Stimulated activated CD8-positive, alpha-beta memory T cell treated with anti-CD3 and anti-CD28 coated beads, Interleukin-15, amount 100 ng/mL, for 1 hour (primary cell): ENCODE results near the gene C5orf63.
A peak's percentile ranks its signal among the peaks of the same experiment; 100 is the strongest.
"Not testable (repeated sequence)": the region's sequence is repeated elsewhere in the genome, so short reads cannot be mapped to it uniquely, and the experiment has no call there.

Experiments used
- DNase-seq: peaks from one replicate; pipeline ENCODE4 v3.0.0-alpha.2; 2020; ENCODE audit warnings: low read depth

The C5orf63 gene

GRCh38 chr5:127031147-127031862 lies 42.0 kb downstream of the C5orf63 start:
- no peak for DNase-seq

DNA sequence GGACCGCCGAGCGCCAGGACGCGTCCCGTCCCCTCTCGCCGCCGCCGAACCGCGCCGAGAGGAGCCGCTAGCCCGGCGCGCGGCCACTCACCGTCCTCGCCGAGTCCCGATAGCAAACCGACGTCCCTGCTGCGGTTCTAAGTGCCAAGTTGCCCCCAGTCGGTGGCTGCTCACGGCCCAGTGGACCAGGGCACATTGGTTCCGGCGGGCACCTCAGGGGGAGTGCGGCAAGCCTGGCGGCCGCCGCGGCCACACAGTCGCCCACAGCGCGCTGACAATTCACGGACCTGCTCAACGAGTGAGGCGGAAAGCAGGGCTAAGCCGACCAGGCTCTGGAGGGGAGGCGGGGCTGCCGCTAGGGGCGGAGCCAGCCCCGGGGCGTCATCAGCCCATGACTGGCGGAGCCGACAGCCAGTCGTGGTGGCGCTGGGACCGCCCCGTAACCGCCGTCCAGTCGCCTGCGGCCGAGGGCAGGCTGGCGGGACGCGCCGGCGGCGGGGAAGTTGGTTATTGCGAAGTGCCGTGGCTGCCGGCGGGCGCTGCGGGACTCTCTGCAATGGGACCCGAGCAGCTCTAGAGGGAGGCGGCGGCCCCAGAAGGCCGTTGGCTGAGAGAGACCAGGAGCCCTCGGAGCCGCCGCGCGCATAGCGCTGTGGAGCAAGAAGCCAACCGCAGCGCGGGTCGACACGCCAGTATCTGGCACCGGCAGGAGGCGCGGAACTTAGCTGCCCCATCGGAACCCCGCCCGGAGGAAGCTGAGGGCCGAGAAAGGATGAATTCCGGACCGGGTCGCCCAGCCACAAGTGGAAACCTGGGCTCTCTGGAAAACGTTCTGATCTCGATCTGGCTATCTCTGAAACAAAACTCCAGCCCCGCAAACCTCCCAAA lies 42.8 kb downstream of the C5orf63 start, which contains the start of gene MARCHF3:
Gene MARCHF3, minus strand, starts transcription at position 300 of the 888 bp plus-strand sequence. CDS start 112,387 bp downstream, outside the sequence.
- peak; percentile 78 for DNase-seq

- no peak for DNase-seq
Measured at GRCh38 chr5:127029581-127030258, 43.6 kb downstream of the C5orf63 start.

DNA sequence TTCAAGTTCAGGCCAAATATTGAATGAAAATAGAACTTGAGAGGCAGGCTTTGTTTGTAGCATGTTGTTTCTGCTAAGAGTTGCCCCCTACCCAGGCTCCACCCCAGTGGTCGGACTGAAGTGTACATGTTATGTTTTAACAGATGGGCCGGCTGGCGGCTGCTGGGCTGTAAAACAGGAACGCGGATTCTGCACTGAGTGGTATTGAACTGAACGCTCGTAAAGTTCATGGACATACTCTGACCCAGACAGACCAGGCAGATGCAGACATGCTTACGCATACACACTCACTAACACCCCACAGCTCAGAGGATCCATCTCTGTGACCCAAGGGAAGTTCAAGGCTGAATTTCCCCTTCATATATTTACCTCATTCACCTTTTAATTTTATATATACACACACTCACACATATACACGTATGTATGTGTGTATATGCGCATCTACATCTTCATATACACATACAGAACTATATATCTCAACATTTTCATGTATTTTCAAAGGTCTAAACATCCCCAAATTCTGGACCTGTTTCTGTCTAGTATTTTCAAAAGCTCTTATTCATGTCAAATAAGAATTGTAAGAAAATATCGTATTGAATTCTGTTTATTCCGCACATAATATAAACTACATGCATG lies 44.4 kb downstream of the C5orf63 start:
- no peak for DNase-seq

DNA sequence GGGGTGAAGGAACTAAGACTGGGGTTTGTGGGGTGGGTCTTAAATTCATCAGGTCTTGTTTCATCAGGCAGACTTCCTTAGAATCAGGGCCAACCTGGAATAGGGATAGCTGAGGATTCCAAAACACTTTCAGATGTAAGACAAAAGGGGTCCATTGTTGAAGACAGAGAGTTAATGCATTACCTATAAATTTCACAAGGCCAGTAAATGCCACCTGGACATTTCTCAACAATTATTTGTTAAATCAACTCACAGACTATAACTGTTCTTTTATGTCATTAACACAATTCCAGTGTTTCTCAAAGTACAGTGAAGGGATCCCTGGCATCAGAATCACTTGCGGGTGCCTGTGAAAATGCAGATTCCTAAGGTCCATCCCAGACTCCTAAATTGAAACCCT lies 45.8 kb downstream of the C5orf63 start:
- DNase-seq = no peak

- no peak for DNase-seq
Measured at GRCh38 chr5:127026166-127026565, 47.1 kb downstream of the C5orf63 start.

DNA sequence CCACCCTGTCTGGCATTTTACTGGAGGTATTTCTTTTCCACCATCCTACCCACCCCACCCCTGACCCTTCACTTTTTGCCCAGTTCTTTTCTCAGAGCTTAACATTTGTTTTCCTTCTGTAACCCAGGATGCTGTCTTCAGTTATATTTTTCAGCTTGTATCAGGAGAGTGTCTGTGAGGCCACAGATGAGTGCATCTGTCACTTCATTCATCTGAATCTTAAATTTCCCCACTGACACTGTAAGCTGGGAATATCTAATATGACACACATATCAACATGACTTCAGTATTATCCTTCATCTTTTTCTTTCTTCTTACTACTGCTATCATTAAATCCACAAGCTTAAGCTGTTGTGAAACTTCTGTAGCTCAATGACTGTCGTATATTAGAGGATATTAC lies 47.8 kb downstream of the C5orf63 start:
- no peak for DNase-seq

- no peak for DNase-seq
Measured at GRCh38 chr5:127024821-127025220, 48.5 kb downstream of the C5orf63 start.

DNA sequence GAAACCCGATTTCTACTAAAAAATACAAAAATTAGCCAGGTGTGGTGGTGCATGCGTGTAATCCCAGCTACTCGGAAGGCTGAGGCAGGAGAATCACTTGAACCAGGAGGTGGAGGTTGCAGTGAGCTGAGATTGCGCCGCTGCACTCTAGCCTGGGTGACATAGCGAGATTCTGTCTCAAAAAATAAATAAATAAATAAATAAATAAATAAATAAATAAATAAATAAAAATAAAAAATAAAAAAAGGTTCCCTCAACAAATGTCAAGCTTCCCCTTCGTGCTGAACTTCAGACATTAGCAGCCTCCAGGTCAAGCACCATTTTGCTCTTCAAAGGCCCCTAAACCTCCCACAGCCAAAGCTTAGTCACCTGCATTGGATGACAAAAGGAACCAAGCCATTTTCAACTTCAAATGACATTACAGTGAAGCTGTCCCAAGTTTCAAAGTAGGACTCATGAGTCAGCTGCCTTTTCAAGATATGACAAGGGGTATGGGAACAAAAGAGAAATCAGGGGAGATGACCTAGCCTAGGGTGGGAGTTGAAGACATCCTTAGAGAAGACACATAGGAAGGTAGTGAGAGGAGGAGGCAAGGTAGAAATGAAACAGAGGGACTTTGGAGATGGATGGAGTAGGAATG lies 49.6 kb downstream of the C5orf63 start:
- DNase-seq = not testable (repeated sequence)

GRCh38 chr5:127022846-127023245 lies 50.5 kb downstream of the C5orf63 start:
- no peak for DNase-seq

- no peak for DNase-seq
Measured at GRCh38 chr5:127019928-127020327, 53.4 kb downstream of the C5orf63 start.

DNA sequence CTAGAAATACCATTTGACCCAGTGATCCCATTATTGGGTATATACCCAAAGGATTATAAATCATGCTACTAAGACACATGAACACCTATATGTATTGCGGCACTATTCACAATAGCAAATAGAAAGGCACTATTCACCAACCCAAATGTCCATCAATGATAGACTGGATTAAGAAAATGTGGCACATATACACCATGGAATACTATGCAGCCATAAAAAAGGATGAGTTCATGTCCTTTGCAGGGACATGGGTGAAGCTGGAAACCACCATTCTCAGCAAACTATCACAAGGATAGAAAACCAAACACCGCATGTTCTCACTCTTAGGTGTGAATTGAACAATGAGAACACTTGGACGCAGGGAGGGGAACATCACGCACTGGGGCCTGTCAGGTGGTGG lies 56.6 kb downstream of the C5orf63 start:
- not testable (repeated sequence) for DNase-seq

- no peak for DNase-seq
Measured at GRCh38 chr5:127015716-127016115, 57.6 kb downstream of the C5orf63 start.

DNA sequence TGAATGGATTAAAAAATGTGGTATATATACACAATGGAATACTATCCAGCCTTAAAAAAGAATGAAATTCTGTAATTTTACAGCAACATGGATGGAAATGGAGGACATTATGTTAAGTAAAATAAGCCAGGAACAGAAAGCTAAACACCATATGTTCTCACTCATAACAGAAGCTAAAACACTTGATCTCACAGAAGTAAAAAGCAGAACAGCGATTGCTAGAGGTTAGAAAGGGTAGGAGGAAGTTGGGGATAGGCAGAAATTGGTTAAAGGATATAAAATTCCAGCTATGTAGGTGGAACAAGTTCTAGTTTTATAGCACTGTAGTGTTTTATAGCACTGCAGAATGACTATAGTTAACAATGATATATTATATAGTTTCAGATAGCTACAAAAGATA lies 58.7 kb downstream of the C5orf63 start:
- no peak for DNase-seq

GRCh38 chr5:127013407-127013806 lies 59.9 kb downstream of the C5orf63 start:
- DNase-seq = no peak

DNA sequence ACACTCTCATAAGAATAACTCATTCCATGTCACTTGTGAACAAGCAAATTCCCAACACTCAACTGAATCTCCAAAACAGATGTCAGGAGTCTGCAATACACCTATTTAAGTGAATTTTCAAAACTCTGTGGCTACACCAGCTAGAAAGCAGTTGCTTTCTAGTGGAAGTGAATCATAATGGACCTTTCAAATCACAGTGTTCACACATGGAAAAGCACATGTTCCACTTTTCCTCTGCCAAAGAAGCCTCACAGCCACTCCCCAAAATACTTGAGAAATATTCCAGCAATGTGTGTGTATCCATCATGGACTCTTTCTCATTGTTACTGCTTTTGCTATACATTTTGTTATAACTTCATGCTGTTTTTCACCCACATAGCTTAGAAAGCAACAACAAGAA lies 60.4 kb downstream of the C5orf63 start:
- no peak for DNase-seq

DNA sequence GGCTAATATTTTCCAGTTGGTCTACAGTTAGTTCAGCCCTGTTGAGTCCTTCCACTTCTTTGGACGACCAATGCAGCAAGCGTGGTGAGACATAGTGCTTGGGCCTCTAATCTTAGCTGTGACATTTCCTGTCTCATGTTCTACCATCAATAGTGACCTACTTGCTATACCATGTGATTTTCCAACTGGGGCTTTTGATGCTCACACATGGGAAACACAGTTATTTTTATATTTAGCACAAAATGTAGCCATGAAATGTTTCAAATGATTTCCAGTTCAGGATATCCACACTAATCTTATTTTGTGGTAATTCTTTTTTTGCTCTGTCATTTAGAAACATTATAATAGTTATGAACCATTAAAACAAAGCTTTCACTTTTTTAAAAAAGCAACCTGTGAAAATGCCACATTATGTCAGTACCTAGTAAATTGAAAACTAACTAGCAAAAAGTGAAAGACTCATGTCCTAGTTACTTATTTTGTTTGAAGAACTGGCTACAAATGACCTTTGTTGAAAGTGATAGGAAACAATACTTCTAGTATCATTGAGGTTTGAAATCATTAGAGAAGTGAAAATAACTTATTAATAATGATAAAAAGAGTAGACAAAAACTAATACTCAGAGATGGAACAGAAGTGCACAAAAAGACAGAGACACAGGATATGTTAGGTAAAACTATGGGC lies 61.2 kb downstream of the C5orf63 start:
- no peak for DNase-seq

GRCh38 chr5:127011153-127011552 lies 62.1 kb downstream of the C5orf63 start:
- DNase-seq = no peak

GRCh38 chr5:127010362-127010761 lies 62.9 kb downstream of the C5orf63 start:
- DNase-seq = no peak

GRCh38 chr5:127009784-127010183 lies 63.5 kb downstream of the C5orf63 start:
- no peak for DNase-seq
